CD4-positive, alpha-beta T cell treated with Interleukin-21 for 1 hour (primary cell): ENCODE data around the gene EXOC6B.

ENCODE experiments used
- DNase-seq: peaks from one replicate; pipeline ENCODE4 v3.0.0-alpha.2; 2020

EXOC6B gene

GRCh38 chr2:72128059-72128842, 697.6 kb downstream of the EXOC6B start:
- DNase-seq, result no peak

- no peak for DNase-seq
These were observed 698.3 kb downstream of the EXOC6B start for GRCh38 chr2:72127401-72128058.

DNA sequence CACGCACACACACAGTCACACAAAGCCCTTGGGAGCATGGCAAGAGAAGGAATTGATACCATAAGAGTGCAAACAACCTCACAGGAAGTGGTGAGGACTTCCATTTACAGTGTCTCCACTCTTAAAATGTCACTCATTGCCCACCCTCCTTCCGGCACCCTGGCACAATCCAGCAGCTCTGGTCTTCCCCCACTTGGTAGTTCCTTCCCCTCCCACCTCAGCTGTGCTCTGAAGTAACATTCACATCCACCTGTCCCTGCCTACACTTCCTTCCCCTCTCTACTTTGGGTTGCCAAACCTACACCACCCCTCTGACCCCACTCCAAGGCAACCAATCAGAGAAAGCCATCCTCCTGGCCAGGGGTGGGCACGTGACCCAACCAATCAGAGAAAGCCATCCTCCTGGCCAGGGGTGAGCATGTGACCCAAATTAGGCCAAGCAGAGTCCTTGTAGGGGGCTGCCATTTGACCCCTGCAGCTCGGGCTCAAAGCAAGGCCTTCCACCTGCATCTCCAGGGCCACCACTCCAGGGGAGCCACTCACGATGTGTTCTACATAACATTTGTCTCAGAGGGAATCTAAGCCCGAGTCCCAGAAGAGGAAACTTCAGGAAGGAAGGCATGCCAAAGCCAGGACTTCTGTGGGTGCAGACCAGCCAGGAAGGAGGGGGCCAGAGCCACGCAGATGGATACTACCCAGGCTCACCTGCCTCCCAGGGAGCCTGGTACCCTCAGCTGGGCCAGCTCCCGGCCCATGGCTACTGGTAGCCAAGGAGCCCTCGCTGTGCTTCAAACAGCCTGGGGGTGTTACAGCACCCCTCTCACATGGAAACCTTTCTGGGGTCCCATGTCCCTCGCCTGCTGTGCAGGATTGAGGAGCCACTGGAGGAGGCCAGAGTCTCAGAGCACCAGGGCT, 699.4 kb downstream of the EXOC6B start:
- no peak for DNase-seq
